SK-N-MC (cell line): ENCODE results near the gene TLK2.

Experiments
- EZH2 ChIP-seq: fragments of 200-600 bp; sonication (generic); IDR thresholded peaks from one replicate; pipeline ENCODE4 v1.6.1; 2017; ENCODE audit warnings: antibody characterized with exemption
- POLR2AphosphoS5 ChIP-seq: IDR thresholded peaks from 2 replicates; pipeline ENCODE4 v1.6.1; 2012; ENCODE audit warnings: mild to moderate bottlenecking, low read depth, low read length, borderline replicate concordance

DNA sequence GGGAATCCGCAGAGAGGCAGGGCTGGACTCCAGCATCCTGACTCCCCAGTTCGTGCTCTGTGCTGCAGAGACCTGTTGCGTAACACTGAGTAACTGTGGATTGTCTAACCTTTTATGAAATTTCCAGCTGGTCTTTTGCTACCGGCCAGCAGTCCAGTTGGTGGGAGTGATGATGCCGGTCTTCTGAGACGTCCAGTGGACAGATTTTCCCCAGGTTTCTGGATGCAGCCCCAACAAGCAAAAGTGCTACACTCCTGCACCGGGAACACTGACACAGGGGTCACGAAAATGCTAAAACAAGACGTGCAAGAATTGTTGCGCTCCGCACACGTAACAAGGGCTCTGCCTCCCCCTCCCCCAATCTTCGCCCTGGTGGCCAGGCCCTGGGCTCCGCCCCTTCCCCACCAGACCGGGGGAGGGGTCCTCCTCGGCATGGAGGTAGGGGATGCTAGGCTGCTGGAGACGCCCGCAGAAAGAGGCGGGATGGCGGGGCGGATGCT is 148.1 kb downstream of the TLK2 start:
- TF ChIP-seq POLR2AphosphoS5 (no peak), EZH2 (no peak)
